GM19324 (cell line): ENCODE data around the gene RRM2.

Source experiments
- ATAC-seq: cut with Tn5 transposase; IDR thresholded peaks from one replicate; pipeline ENCODE4 v1.9.1; 2021; ENCODE audit warnings: mild to moderate bottlenecking, moderate library complexity; ENCODE audit not compliant: unreplicated experiment, low FRiP score

RRM2 gene

DNA sequence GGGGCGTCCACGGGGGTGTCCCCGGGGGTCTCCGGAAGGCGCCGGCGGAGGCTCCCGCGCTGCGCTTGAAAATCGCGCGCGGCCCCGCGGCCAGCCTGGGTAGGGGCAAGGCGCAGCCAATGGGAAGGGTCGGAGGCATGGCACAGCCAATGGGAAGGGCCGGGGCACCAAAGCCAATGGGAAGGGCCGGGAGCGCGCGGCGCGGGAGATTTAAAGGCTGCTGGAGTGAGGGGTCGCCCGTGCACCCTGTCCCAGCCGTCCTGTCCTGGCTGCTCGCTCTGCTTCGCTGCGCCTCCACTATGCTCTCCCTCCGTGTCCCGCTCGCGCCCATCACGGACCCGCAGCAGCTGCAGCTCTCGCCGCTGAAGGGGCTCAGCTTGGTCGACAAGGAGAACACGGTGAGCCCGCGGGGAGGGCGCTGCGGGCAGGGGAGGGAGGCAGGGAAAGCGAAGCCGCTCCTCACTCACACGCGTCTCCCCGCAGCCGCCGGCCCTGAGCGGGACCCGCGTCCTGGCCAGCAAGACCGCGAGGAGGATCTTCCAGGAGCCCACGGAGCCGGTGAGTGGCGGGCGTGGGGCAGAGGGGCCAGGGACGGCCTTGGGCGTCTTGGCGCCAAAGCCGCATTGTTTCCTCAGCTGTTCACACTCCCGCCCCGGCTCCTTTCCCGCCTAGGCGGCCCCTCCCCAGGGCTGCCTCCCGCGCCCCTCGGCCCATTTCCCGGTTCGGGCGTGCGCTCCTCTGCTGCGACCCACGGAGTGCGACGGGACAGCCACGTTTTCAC, at the start of gene RRM2:
Gene RRM2, plus strand, starts transcription at position 240 of the 781 bp plus-strand sequence. Its CDS starts 60 bp downstream, at position 300.
- peak; percentile 71 for ATAC-seq

DNA sequence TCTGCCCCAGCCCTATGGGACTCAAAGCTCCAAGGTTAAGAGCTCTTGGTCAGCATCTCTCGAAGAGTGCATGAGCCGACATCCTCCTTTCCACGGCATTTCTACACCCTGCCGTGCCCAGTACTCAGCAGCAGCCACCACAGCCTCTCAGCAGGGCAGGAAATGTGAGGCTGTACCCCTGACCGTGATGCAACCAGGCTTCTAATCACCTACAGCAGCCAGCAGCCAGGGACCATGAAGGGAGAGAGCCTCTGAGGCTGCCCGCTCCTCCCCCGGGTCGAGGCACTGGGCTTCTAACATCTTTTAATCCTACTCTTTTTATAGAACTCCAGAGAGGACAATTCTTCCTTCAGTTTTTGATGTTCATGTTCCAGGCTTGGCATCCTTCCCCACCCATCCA, 48.8 kb upstream of the RRM2 start:
- no peak for ATAC-seq

DNA sequence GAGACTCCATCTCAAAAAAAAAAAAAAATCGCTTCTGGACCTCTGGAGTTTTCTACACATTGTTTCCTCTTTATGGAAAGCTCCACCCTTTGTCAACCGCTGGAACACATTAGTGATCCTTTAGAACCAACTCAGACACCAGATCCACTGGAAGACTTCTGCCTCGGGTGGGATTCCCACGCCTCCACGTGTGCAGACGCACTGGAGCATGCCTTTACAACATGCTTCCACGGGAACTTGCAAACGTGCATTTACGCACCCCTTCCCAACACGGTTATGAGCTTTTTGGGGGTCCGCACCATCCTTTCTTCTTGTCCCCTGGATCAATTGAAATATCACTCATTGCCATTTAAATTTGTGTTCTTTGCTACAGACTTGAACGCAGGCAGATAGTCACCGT, 47.4 kb upstream of the RRM2 start:
- ATAC-seq: no peak

DNA sequence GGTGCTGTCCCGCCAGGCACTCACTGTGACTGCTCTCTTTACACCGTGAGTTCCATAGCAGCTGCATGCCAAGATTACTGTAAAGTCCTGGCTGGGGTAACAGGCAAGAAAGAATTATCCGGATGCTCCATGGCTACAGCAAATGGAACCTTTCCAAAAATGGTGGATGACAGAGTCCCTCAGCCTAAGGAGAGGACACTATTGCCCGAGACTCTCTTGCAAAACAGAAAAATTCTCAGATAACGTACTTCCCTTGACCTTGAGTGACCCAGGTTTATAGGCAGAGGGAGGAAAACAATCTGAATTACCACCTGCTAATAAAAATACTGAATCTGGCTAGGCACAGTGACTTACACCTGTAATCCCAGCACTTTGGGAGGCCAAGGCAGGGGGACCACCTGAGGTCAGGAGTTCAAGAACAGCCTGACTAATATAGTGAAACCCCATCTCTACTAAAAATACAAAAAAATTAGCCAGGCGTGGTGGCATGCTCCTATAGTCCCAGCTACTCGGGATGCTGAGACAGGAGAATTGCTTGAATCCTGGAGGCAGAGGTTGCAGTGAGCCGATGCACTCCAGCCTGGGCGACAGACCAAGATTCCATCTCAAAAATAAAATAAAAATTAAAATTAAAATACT, 46.8 kb upstream of the RRM2 start:
- no peak for ATAC-seq

DNA sequence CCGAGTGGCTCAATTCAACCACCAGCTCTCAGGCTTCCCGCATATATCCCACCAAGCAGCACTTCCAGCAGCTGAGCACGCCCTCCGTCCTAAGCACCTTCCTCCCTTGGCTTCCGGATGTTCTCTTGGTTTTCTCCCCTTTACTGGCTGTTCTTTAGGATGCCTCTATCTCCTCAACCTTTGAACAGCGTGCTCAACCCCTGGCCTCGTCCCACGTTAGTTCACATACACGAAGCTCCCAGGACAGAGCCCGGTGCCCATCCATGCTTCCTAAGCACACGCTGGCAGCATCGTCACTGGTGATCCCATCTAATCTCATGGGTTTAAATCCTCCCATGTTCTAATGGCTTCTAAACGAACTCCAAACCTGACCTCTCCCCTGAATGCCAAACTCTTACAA, 46.0 kb upstream of the RRM2 start:
- ATAC-seq: no peak

DNA sequence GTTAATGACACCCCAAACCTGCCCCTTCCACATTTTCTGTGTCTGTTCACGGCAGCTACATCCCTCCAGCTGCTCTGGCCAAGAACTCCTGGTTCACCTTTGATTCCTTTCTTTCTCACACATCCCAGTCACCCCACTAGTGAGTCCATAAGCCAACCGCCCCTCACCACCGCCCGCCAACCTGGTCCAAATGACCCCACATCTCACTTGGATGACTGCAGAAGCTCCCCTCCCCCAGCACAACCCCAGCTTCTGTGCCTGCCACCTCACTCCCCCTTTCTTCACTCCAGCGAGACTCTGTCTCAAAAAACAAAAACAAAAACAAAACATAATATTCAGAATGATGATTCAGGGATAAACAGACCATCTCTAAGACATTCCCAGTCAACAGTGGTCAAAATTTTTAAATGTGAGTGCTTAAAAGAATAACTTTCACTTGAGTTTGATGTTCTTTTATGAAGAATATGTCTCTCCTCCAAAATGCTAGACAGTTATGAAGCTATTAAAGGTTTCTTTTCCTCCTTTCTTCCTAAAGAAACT, 45.5 kb upstream of the RRM2 start:
- no peak for ATAC-seq

DNA sequence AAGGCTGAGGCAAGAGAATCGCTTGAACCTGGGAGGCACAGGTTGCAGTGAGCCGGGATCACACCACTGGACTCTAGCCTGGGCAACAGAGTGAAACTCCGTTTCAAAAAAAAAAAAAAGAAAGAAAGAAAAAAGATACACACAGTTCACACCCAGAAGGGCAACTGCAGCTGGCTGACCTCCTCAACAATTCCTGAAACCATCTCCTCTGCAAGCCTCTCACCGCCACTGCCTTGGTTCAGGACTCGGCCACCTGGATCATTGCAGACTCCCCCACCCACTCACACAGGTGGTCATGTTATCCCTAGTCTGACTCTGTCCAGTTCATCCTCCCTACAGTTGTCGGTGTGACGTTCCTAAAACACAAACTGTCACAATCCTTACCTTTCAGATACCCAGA, 44.5 kb upstream of the RRM2 start:
- no peak for ATAC-seq

DNA sequence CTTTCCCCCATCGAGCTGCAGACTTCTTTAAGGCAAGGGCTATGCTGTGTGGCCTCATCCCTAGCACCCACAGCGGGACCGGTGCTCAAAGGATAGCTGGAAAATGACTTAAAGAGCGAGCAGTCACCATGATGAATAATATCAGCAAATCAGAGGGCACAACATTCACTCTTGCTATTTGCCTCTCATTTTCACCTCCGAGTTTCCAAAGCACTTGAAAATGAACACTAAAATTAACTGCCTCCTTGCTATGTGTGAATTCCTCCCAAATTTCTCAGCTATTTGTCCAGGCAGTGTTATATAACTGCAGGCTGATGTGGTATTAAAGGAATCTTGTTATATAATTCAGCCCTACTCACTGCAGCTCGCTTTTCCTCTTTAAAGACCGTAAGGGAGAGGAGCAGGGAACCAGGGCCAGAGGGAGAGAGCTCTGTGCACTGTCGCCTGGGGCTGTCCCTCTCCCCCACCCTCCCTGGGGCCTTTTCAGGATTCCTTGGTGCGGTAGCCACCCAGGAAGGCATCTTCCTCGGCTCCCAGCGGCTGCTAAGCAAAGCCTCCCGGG, 43.8 kb upstream of the RRM2 start:
- ATAC-seq: no peak

DNA sequence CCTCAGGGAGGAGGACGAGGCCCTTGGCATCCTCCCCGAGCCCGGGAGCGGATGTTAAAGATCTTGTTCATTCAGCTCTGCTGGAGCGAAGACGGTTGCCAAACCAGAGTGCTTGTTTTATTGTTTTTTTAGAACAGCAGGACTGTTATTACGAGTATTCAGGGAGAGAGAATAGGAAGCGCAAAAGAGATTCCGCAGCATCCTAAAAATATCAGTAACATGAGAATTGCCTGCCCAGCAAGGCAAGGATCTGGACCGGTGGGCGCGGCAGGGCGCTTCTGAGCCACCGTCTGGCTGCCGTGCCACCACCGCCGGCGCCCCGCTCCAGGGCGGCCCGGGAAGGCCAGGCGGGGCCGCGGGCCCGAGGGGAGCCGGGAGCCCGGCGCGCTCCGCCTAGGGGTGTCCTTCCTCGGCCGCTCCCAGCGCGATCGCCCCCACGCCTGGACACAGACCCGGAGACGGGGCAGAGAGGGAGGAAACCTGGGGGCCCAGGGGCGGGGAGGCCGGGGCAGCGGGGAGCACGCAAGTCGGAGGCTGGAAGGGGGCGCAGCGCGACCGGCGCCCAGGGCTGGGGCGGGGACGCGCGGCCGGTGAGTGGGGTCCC, 43.2 kb upstream of the RRM2 start:
- ATAC-seq: peak; percentile 28

DNA sequence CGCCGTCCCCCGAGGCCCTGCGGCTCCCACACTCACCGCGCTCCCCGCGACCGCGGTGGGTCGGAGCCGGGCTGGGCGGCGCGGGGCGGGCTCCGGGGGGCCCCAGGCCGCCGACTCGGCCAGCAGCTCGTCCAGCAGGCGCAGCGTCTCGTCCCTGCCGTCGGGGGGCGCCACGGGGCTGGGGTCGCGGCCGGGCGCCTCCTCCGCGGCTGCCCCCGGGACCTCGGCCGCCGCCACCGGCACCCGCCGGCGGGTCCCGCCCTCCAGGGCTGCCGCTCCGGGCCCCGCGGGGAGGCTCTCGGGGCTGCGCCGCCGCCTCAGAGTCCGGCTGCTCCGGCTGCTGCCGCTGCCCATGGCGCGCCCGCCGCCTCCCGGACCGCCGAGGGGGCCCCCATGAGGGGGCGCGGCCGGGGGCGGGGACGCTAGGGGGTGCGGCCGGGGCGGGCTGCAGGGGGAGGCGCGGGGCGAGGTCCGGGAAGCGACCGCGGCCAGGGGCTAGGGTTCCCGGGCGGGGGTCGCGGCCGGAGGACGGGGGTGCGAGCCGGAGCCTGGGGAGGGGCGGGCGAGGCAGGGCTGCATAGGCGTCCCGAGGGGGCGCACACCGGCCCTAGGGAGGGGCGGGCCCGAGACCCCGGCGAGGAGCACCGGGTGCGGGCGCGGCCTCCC, 42.5 kb upstream of the RRM2 start, which contains the start of gene CYS1:
Gene CYS1, minus strand, starts transcription at position 542 of the 666 bp plus-strand sequence. Its CDS starts 188 bp downstream, at position 354.
- peak; percentile 47 for ATAC-seq

DNA sequence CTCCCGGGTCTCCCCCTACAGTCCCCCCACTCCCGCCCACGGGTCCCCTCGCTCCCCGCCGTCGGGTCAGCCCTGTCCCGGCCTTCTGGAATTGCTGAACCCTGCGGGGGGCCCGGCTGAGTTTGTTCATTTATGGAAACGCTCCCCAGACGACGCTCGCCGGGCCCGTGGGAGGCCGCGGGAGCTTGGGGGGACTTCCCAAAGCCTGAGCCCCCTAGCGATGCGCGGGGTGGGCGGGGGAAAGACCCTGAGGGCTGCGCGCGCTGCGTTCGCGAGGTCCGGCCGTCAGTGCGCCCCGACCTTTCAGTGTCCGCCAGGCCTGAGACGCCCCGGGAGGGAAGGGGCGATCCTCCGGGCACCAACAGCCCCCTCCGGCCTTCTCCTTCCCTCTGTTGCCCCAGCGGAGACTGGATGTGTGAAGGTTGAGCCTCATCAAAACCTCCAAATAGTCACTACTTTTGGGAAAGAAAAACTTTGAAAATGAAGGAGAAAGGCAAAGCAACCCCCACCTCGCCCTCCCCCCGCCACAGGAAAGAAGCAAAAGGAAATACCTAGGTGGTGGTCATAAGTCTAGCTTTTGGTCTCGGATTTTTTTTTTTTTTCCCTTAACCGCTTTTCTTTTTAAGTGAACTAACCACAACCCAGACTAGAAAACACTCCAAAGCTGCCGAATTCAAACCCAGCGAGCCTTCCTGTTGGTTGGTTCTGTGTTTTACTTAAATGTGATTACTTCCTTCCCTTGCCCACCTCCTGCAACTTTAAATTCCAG, 41.8 kb upstream of the RRM2 start:
- ATAC-seq: peak; percentile 20

DNA sequence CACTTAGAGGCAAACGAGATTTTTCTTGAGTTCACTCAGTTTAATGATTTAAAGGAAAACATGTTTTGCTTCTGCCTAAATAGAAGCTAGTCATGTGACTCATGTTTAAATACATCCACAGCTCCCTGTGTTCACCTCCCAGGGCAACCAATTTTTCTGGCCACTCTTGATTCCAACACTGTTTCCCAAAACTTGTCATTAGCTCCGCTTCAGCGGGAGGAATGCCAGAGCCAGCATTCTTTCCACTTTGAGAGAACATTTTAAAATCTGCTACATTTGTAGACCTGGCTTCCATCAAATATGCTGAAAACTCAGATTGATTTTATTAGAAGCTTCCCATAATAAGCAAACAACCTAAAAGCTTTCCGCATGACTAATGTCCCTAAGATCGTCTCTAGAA, 39.5 kb upstream of the RRM2 start:
- ATAC-seq: no peak

DNA sequence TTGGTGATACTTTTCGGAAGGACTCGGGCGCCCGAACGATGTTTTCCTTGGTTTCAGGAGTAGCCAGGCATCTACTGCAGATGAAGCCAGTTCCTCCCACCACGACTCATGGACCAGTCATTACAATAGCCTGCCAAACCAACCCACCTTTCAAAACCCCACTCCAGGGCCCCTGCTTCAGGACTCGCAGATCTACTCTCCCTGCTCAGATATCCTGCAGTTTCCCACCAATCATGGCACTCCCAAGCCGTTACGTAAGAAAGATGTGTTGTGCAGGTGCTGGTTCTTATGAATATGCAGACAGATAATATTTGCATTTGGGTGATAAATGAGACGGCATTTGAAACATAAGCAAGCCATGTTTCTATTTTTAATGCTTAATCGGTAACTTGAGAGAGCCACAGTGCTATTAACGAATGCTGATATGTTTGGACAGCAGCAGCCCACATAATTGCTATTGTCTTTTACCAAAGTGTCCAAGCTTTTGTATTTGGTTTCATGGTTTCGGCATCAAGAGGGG, 38.8 kb upstream of the RRM2 start:
- no peak for ATAC-seq

DNA sequence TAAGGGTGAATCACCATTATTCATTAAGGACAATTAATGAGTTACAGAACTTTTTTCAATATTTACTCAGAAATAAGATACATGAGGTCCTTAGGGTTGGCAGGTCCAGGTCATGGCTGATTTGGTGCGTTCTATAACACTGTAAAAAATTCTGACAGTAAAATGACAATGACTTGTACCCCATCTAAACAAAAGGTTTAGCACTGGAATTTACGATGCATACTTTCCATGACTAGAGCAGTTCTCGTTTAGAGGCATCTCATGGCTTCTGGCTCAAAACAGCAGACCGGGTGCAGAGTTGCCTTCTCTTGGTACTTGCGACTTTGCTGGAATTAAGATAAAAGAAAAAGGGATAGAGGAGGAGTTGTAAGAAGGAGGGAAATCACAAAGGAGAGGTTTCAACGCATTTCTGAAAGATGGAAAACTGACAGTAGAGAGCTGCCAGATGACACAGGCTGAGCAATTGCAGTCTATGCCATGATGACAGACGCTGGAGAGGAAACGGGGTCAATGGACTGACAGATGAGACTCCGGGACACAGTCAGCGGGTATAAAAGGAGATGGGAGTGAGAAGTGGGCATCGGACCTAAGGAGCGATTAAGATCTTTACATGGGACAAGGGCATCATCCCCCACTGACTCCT, 38.2 kb upstream of the RRM2 start:
- ATAC-seq: no peak

DNA sequence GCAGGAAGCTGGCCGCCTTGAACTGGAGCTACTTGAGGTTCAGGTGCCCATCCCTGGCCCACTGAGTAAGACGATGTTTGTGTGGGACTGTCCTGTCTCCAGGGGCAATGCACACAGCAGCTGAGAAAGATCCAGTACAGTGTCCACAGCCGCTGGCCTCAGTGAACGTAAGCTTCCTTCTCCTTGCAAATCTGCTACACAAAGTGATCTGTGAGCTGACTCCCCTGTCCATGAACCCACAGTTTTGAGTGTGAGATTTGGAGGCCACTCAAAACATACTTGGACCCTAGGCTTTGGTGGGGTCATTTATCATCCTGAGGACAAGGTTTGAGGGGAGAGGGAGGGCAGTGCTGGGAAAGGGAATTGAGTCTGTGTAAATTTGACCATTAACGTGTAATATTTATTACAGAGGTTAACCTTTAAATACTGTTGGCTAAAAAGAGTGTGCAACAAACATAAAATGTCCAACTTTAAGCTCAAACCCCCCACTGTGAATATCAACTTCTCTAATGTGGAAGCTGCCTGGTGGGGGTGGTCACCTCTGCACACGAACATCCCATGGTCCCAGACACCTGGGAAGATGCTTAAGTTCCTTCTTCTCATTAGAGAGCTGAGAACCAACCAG, 37.4 kb upstream of the RRM2 start:
- ATAC-seq: no peak

DNA sequence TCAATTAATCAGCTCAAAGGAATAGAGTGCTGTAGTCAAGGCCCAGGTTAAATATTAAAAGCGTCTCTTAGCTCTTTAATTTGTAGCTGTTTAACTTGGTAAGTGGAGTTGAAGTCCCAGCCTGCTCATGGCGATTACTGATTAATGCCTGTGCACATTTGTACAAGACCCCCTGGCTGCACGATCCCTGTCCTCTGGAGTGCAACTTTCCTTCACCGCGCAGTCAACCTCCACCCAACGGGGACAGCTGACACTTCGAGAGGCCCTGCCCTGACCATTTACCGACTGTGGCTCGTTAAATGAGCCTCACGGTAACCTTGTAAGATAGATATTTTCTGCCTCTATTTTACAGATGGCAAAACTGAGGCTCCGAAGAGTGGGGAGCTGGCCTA, 36.9 kb upstream of the RRM2 start:
- ATAC-seq: no peak

DNA sequence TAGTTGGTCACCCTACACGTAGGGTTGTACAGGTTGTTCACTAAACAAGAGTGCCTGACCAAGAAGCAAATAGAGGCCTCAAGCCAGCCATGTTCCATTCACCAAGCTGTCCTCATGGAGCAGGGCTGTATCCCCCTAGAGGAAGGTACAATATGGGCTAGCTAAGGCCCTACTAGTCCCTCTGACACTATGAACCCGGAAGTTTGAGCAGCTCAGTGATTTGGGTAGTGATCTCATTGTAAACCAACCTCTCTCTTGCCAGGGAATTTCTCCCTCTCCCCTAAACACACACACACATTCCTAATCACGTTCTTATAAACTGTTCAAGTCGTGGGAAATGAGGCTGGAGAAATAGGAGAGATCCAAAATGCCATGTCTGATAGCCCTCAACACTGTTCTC, 35.6 kb upstream of the RRM2 start:
- no peak for ATAC-seq

DNA sequence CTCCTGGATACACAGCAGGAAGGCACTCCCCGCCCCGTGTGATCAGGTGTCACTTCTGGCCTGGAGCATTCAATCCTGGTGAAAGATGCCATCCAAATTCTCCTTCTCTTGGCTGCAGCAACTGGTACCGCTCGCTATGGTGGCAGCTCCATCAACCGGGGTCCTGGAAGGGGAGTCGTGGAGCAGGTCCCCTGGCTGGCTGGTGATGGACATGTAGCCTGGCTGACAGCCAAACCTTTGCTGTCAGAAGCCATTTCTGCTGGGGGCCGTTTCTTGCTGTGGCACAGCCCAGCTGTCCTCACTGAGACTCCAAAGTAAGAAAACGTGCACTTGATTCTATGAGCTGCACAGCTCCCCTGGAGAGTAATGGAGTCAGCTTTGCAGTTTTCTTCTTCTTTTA, 35.2 kb upstream of the RRM2 start:
- ATAC-seq: no peak
